Stimulated activated CD4-positive, alpha-beta T cell treated with anti-CD3 and anti-CD28 coated beads, Interleukin-15, amount 100 ng/mL, for 1 hour (primary cell): ENCODE measurements around the gene ADPGK.
"Not testable (repeated sequence)": the region's sequence is repeated elsewhere in the genome, so short reads cannot be mapped to it uniquely, and the experiment has no call there.

Experiments
- DNase-seq, 2 donors: peaks; one replicate each; pipeline ENCODE4 v3.0.0-alpha.2; 2020; ENCODE audit warnings: low read depth in 1 of 2, low spot score in 1 of 2

The ADPGK gene

GRCh38 chr15:72783640-72784455 lies at the start of gene ADPGK:
Gene ADPGK, minus strand, starts transcription at chr15:72783758. Its CDS starts 67 bp downstream, at chr15:72783691.
- DNase-seq: peak; percentile 94 to 95

GRCh38 chr15:72827226-72827625 lies 43.7 kb upstream of the ADPGK start:
- no peak for DNase-seq

GRCh38 chr15:72826611-72827010 lies 43.1 kb upstream of the ADPGK start:
- no peak for DNase-seq

- no peak for DNase-seq
Observed at GRCh38 chr15:72825829-72826228, 42.3 kb upstream of the ADPGK start.

GRCh38 chr15:72824781-72825180 lies 41.2 kb upstream of the ADPGK start:
- no peak for DNase-seq

GRCh38 chr15:72824112-72824511 lies 40.6 kb upstream of the ADPGK start:
- no peak for DNase-seq

- DNase-seq: no peak
Observed at GRCh38 chr15:72820278-72820677, 36.7 kb upstream of the ADPGK start.

GRCh38 chr15:72818632-72819031 lies 35.1 kb upstream of the ADPGK start:
- DNase-seq: no peak

- no peak for DNase-seq
Observed at GRCh38 chr15:72813345-72814004, 29.9 kb upstream of the ADPGK start.

GRCh38 chr15:72809329-72809728 lies 25.8 kb upstream of the ADPGK start:
- no peak for DNase-seq

- not testable (repeated sequence) for DNase-seq
Observed at GRCh38 chr15:72807346-72807745, 23.8 kb upstream of the ADPGK start.

GRCh38 chr15:72803006-72803405 lies 19.4 kb upstream of the ADPGK start:
- no peak for DNase-seq

GRCh38 chr15:72801590-72802325 lies 18.2 kb upstream of the ADPGK start:
- no peak for DNase-seq

- no peak for DNase-seq
Observed at GRCh38 chr15:72800833-72801481, 17.4 kb upstream of the ADPGK start.

- no peak for DNase-seq
Observed at GRCh38 chr15:72797834-72798233, 14.3 kb upstream of the ADPGK start.

GRCh38 chr15:72797338-72797689 lies 13.8 kb upstream of the ADPGK start:
- no peak for DNase-seq

GRCh38 chr15:72796515-72797337 lies 13.2 kb upstream of the ADPGK start:
- DNase-seq: no peak

GRCh38 chr15:72796210-72796514 lies 12.6 kb upstream of the ADPGK start:
- DNase-seq: no peak

- DNase-seq: no peak
Observed at GRCh38 chr15:72793766-72794660, 10.5 kb upstream of the ADPGK start.

- no peak for DNase-seq
Observed at GRCh38 chr15:72792431-72792830, 8.9 kb upstream of the ADPGK start.
